SK-N-SH (cell line): ENCODE results near the gene ZNF148. TPM values are rescaled to one million over a fixed set of nuclear protein-coding genes. Genes with fewer than 3 reads are reported as not detected.

ENCODE experiments used
- CTCF ChIA-PET: fragments of 300-600, 350-600 bp; formaldehyde crosslinking; extraction: SDS; loops from one replicate; lab custom pipeline; 2021; lab: Yijun Ruan, JAX
- POLR2A ChIA-PET: fragments of 350-600 bp; sonication (Branson Sonifier 250); formaldehyde crosslinking; extraction: SDS; loops from one replicate; lab custom pipeline; 2020; ENCODE audit warnings: antibody characterized with exemption, inconsistent platforms; lab: Yijun Ruan, JAX
- DNase-seq: peaks from one replicate; pipeline ENCODE4 v3.0.0; 2012
- H2AFZ ChIP-seq: fragments of 200-600 bp; sonication (generic); 2 replicates; pipeline ENCODE4 v1.8.1; 2016; ENCODE audit warnings: antibody characterized with exemption, mild to moderate bottlenecking, low read depth
- H3F3A ChIP-seq: fragments of 200-600 bp; sonication (generic); replicated peaks from 2 replicates; pipeline ENCODE3; 2016; ENCODE audit warnings: antibody characterized with exemption, mild to moderate bottlenecking; ENCODE audit not compliant: insufficient read depth
- H3K27ac ChIP-seq, 2 experiments: fragments of 200-500 bp in 1 of 2; fragments of 200-600 bp in 1 of 2; sonication (Bioruptor generic) in 1 of 2; sonication (generic), shearing (Covaris generic) in 1 of 2; 2 replicates each; pipeline versions ENCODE4 v1.5.1 to v1.6.1; 2014 to 2016; ENCODE audit warnings: low read depth in 2 of 2, inconsistent platforms in 1 of 2, low read length in 1 of 2, mild to moderate bottlenecking in 1 of 2, mixed read lengths in 1 of 2
- H3K27me3 ChIP-seq: fragments of 200-600 bp; sonication (generic), shearing (Covaris generic); 2 replicates; pipeline ENCODE4 v1.6.1; 2016; ENCODE audit warnings: mixed run types; ENCODE audit not compliant: insufficient read depth
- H3K36me3 ChIP-seq, 2 experiments: fragments of 200-500 bp in 1 of 2; fragments of 200-600 bp in 1 of 2; sonication (Bioruptor generic) in 1 of 2; sonication (generic) in 1 of 2; replicated peaks in 1 of 2; 2 replicates each; pipeline versions ENCODE3 to v1.5.1; 2014 to 2016; ENCODE audit warnings: low read length in 1 of 2, mild to moderate bottlenecking in 1 of 2; ENCODE audit not compliant: insufficient read depth in 2 of 2, control insufficient read depth in 1 of 2
- H3K4me1 ChIP-seq, 2 experiments: fragments of 200-500 bp in 1 of 2; fragments of 200-600 bp in 1 of 2; sonication (Bioruptor generic) in 1 of 2; sonication (generic), shearing (Covaris generic) in 1 of 2; 2 replicates each; pipeline versions ENCODE4 v1.5.1 to v1.6.1; 2014 to 2016; ENCODE audit warnings: low read depth in 1 of 2, low read length in 1 of 2, mixed run types in 1 of 2; ENCODE audit not compliant: insufficient read depth in 2 of 2, control insufficient read depth in 1 of 2
- H3K4me2 ChIP-seq: fragments of 200-600 bp; sonication (generic), shearing (Covaris generic); 2 replicates; pipeline ENCODE4 v1.6.1; 2017; ENCODE audit warnings: mixed run types
- H3K4me3 ChIP-seq, 2 experiments: fragments of 200-500 bp in 1 of 2; fragments of 200-600 bp in 1 of 2; sonication (Bioruptor generic) in 1 of 2; sonication (generic), shearing (Covaris generic) in 1 of 2; 2 replicates each; pipeline versions ENCODE4 v1.5.1 to v1.8.1; 2014 to 2016; ENCODE audit warnings: low read depth in 2 of 2, inconsistent platforms in 1 of 2, low read length in 1 of 2, mild to moderate bottlenecking in 1 of 2, mixed read lengths in 1 of 2, moderate library complexity in 1 of 2
- H3K79me2 ChIP-seq: fragments of 200-600 bp; sonication (generic); 2 replicates; pipeline ENCODE4 v1.8.1; 2017; ENCODE audit warnings: mild to moderate bottlenecking; ENCODE audit not compliant: insufficient read depth
- H3K9ac ChIP-seq: fragments of 200-600 bp; sonication (generic); 2 replicates; pipeline ENCODE4 v1.6.1; 2017; ENCODE audit warnings: mixed run types
- H3K9me2 ChIP-seq: fragments of 200-600 bp; sonication (generic); 2 replicates; pipeline ENCODE4 v1.6.1; 2017; ENCODE audit warnings: mixed run types
- H3K9me3 ChIP-seq: fragments of 200-600 bp; sonication (generic); 2 replicates; pipeline ENCODE4 v1.6.1; 2017; ENCODE audit warnings: mixed run types, mild to moderate bottlenecking, moderate library complexity
- H4K20me1 ChIP-seq: fragments of 200-600 bp; sonication (generic); 2 replicates; pipeline ENCODE4 v1.6.1; 2017; ENCODE audit warnings: mild to moderate bottlenecking, mixed run types; ENCODE audit not compliant: insufficient read depth
- CHD2 ChIP-seq: fragments of 150-350 bp; IDR thresholded peaks from 2 replicates; pipeline ENCODE4 v1.6.1; 2018; ENCODE audit warnings: low read length; ENCODE audit not compliant: partially characterized antibody
- ELF1 ChIP-seq: IDR thresholded peaks from 2 replicates; pipeline ENCODE4 v1.4.0; 2012
- FOSL2 ChIP-seq: IDR thresholded peaks from 2 replicates; pipeline ENCODE4 v1.4.0; 2012; ENCODE audit warnings: low read depth, mild to moderate bottlenecking, moderate library complexity, borderline replicate concordance
- GATA2 ChIP-seq: sonication (generic); formaldehyde crosslinking; IDR thresholded peaks from 2 replicates; pipeline ENCODE4 v1.5.0; 2020; ENCODE audit warnings: mild to moderate bottlenecking, missing genetic modification reagents
- NRF1 ChIP-seq: IDR thresholded peaks from 2 replicates; pipeline ENCODE4 v1.6.1; 2012; ENCODE audit warnings: low read depth, mild to moderate bottlenecking, low read length
- RAD21 ChIP-seq: IDR thresholded peaks from 2 replicates; pipeline ENCODE4 v1.6.1; 2012; ENCODE audit warnings: mild to moderate bottlenecking, low read length
- RCOR1 ChIP-seq: fragments of 150-350 bp; IDR thresholded peaks from 2 replicates; pipeline ENCODE4 v1.6.1; 2017; ENCODE audit warnings: antibody characterized with exemption, low read length
- RFX5 ChIP-seq: IDR thresholded peaks from 2 replicates; pipeline ENCODE4 v1.6.1; 2012; ENCODE audit warnings: mild to moderate bottlenecking, improper control_type of control experiment, low read length
- TAF1 ChIP-seq: IDR thresholded peaks from 2 replicates; pipeline ENCODE4 v1.6.1; 2012; ENCODE audit warnings: low read depth, mild to moderate bottlenecking, low read length, moderate library complexity, borderline replicate concordance
- TEAD4 ChIP-seq: IDR thresholded peaks from 2 replicates; pipeline ENCODE4 v1.4.0; 2012; ENCODE audit warnings: mild to moderate bottlenecking, borderline replicate concordance; ENCODE audit not compliant: insufficient read depth
- YY1 ChIP-seq: IDR thresholded peaks from 2 replicates; pipeline ENCODE4 v1.4.0; 2012; ENCODE audit warnings: low read depth, mild to moderate bottlenecking
- WGBS: methylation state at CpG from one replicate; pipeline ENCODE4 v1.1.6; 2017; ENCODE audit warnings: low lambda C conversion rate; 5-methylcytosine and 5-hydroxymethylcytosine counted together
- polyA plus RNA-seq, 3 experiments: library from polyadenylated mRNA; depleted of rRNA; stranded (reverse); fragments of >200 nt; gene quantifications; 2 replicates each; pipeline ENCODE4 v1.2.3, GENCODE V29; 2012
- TF ChIP-seq, protein P1 (sequence below): IDR thresholded peaks from 2 replicates; pipeline ENCODE4 v1.6.1; 2012; ENCODE audit warnings: mild to moderate bottlenecking, low read depth, low read length, moderate library complexity
- TF ChIP-seq, protein P2 (sequence below): fragments of 150-350 bp; IDR thresholded peaks from 2 replicates; pipeline ENCODE4 v1.6.1; 2016; ENCODE audit warnings: mild to moderate bottlenecking, low read depth, low read length
- TF ChIP-seq, protein P3 (sequence below): IDR thresholded peaks from 2 replicates; pipeline ENCODE4 v1.4.0; 2012; ENCODE audit warnings: low read depth, borderline replicate concordance

Gene ZNF148
- polyA plus RNA-seq, 1 of the 3 experiments (the other 2 are of a cell fraction): 5.1 TPM

DNA sequence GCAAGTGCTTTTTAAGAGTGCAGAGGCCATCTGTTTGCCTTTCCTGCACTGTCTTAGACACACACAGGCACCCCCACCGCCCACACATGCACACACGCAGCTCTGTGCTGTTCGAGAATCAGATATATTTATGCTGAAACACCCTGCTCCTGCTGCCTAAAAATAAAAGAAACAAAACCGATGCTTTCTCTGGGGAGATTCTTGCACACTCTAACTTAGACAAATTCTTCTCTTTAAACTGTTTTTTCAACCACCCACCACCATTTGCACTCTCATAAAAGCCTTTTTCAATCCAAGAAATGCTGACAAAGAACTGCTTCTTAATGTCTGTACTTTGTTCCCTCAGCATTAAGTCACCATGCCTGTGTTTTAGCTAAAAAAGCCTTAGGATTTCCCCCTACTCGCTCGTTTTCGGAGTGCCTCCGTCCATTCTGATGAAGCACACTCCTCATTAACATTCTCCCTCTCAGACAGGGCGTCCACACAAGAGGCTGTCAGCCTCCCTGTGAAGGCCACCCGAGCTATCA is 188.8 kb downstream of the ZNF148 start:
- Histone ChIP-seq H3K36me3 (no peaks in the 10 kb centered on the region), H3F3A (no peaks in the 10 kb centered on the region), H3K9me3 (no peaks in the 10 kb centered on the region), H2AFZ (0 out of 2 replicates have a peak overlapping the region, but pooled peaks have one; percentile 19), H3K27me3 (no peaks in the 10 kb centered on the region), H3K27ac (no peak overlapping the region; a peak in 1 of 4 replicates), H3K4me2 (no peak overlapping the region), H3K9me2 (no peaks in the 10 kb centered on the region), H3K9ac (no peak overlapping the region), H3K79me2 (no peaks in the 10 kb centered on the region), H4K20me1 (no peaks in the 10 kb centered on the region), H3K4me1 (peaks cover 0 to 18% of the 10 kb centered on the region in 2 experiments; a peak in 1 of 4 replicates), H3K4me3 (no peak overlapping the region)
- POLR2A ChIA-PET: interaction anchor here (0.7 kb wide), 1 partner anchor 18 kb away, joined by 3 read pairs; no protein-coding TSS in a partner anchor
- CTCF ChIA-PET: interaction anchor here (1.5 kb wide), 1 partner anchor 15 kb away, joined by 4 read pairs; no protein-coding TSS in a partner anchor
- 65% methylated on average over 10 of the region's 10 CpGs for WGBS
- peak; percentile 53 for DNase-seq
- TF ChIP-seq ELF1 (no peak), GATA2 (no peak), YY1 (no peak), RCOR1 (no peak), RFX5 (no peak), TEAD4 (no peak), RAD21 (no peak), FOSL2 (no peak), TAF1 (no peak), CHD2 (no peak), NRF1 (no peak)
- TF ChIP-seq, protein P1, sequence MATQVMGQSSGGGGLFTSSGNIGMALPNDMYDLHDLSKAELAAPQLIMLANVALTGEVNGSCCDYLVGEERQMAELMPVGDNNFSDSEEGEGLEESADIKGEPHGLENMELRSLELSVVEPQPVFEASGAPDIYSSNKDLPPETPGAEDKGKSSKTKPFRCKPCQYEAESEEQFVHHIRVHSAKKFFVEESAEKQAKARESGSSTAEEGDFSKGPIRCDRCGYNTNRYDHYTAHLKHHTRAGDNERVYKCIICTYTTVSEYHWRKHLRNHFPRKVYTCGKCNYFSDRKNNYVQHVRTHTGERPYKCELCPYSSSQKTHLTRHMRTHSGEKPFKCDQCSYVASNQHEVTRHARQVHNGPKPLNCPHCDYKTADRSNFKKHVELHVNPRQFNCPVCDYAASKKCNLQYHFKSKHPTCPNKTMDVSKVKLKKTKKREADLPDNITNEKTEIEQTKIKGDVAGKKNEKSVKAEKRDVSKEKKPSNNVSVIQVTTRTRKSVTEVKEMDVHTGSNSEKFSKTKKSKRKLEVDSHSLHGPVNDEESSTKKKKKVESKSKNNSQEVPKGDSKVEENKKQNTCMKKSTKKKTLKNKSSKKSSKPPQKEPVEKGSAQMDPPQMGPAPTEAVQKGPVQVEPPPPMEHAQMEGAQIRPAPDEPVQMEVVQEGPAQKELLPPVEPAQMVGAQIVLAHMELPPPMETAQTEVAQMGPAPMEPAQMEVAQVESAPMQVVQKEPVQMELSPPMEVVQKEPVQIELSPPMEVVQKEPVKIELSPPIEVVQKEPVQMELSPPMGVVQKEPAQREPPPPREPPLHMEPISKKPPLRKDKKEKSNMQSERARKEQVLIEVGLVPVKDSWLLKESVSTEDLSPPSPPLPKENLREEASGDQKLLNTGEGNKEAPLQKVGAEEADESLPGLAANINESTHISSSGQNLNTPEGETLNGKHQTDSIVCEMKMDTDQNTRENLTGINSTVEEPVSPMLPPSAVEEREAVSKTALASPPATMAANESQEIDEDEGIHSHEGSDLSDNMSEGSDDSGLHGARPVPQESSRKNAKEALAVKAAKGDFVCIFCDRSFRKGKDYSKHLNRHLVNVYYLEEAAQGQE: no peak
- TF ChIP-seq, protein P2, sequence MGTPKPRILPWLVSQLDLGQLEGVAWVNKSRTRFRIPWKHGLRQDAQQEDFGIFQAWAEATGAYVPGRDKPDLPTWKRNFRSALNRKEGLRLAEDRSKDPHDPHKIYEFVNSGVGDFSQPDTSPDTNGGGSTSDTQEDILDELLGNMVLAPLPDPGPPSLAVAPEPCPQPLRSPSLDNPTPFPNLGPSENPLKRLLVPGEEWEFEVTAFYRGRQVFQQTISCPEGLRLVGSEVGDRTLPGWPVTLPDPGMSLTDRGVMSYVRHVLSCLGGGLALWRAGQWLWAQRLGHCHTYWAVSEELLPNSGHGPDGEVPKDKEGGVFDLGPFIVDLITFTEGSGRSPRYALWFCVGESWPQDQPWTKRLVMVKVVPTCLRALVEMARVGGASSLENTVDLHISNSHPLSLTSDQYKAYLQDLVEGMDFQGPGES: no peak
- TF ChIP-seq, protein P3, sequence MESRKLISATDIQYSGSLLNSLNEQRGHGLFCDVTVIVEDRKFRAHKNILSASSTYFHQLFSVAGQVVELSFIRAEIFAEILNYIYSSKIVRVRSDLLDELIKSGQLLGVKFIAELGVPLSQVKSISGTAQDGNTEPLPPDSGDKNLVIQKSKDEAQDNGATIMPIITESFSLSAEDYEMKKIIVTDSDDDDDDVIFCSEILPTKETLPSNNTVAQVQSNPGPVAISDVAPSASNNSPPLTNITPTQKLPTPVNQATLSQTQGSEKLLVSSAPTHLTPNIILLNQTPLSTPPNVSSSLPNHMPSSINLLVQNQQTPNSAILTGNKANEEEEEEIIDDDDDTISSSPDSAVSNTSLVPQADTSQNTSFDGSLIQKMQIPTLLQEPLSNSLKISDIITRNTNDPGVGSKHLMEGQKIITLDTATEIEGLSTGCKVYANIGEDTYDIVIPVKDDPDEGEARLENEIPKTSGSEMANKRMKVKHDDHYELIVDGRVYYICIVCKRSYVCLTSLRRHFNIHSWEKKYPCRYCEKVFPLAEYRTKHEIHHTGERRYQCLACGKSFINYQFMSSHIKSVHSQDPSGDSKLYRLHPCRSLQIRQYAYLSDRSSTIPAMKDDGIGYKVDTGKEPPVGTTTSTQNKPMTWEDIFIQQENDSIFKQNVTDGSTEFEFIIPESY: no peak
